GM21786 (cell line): ENCODE measurements around the gene SLC15A4.
"Not testable (repeated sequence)": the region's sequence is repeated elsewhere in the genome, so short reads cannot be mapped to it uniquely, and the experiment has no call there.

Source experiments
- ATAC-seq: cut with Tn5 transposase; IDR thresholded peaks from one replicate; pipeline ENCODE4 v1.9.1; 2021; ENCODE audit not compliant: unreplicated experiment

The SLC15A4 gene

GRCh38 chr12:128814411-128815261 lies 9.1 kb downstream of the SLC15A4 start:
- ATAC-seq: no peak

- ATAC-seq: peak; percentile 29
Measured at GRCh38 chr12:128813883-128814282, 9.9 kb downstream of the SLC15A4 start.

- no peak for ATAC-seq
Measured at GRCh38 chr12:128813392-128813791, 10.4 kb downstream of the SLC15A4 start.

DNA sequence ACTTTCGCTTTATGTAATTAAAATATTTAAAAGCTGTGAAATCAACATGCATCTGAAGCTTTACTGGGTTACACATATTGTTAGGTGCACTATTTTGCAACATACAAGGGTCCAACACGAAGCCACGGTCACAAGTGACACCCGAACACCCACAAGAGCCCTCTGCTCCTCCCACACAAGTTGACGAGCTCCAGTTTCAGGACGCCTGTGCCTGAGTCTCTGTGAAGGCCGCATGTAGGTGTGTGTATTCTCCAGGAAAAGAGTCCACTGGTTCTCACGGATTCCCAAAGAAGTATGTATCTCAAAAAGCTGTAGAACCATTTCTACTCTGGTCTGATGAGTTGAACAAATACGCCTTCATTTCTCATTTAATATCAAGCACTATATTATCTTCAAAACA lies 12.0 kb downstream of the SLC15A4 start:
- no peak for ATAC-seq

DNA sequence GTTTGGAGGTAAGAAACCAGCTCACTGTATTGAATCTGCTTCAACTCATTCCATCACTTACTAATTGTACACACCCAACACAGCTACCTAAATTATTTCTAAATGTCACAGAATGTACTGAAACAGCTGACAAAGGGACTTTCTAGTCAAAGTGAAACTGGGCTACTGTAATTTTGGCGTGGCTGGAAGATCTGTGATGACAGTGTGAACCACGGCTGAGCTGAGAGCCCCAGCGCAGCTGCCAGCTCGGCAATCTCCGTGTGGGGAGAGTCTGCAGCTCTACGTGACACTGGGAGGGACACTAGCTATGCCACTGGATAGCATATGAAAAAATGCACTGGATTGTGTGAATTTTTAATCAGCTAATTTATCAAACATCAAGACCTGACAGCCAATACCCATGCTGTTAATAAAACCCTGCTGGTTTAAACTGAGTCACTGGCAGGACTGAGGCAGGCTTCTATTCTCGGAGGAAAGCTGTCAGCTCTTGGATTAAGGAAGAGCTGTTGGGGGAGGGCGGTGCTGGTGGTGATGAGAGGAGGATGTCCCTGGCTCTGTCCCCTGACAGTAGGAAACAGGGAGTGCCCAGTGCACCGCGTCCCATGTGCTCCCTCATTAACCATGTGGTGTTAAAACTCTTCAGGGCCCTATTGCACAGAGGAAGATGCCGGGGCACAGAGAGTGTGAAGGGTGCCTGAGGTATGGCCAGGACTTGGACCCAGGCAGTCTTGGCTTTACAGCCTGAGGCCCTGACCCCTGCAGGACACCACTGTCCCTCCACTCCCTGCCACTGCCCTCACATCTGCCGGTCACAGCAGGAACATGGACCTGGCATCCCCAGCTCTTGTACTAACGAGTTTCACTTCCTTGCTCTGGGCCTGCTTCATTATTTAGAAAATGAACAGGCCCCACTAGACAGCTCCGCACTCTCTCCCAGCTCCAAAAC lies 13.3 kb downstream of the SLC15A4 start:
- ATAC-seq: peak; percentile 61

- ATAC-seq: no peak
Measured at GRCh38 chr12:128808651-128809050, 15.1 kb downstream of the SLC15A4 start.

- ATAC-seq: no peak
Measured at GRCh38 chr12:128807161-128807724, 16.5 kb downstream of the SLC15A4 start.

- ATAC-seq: no peak
Measured at GRCh38 chr12:128806573-128806972, 17.2 kb downstream of the SLC15A4 start.

- ATAC-seq: not testable (repeated sequence)
Measured at GRCh38 chr12:128805406-128805805, 18.4 kb downstream of the SLC15A4 start.

DNA sequence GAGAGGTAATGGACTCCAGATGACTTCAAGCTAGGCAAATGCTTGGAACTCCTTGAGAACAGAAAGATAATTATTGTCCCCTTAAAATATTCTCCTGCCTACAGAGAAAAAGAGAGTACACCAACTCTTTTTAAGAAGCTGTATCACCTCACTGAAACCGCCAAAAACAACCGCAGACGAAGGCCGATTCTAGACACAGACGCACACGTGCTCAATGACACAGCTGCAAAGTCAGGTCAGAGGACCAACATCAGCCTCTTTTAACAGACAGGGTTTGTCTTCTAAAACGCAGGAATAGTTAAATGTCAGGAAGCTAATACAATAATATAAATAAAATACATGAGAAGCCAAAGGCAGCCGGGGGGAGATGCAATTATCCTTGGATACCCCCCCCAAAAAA lies 19.0 kb downstream of the SLC15A4 start:
- no peak for ATAC-seq

DNA sequence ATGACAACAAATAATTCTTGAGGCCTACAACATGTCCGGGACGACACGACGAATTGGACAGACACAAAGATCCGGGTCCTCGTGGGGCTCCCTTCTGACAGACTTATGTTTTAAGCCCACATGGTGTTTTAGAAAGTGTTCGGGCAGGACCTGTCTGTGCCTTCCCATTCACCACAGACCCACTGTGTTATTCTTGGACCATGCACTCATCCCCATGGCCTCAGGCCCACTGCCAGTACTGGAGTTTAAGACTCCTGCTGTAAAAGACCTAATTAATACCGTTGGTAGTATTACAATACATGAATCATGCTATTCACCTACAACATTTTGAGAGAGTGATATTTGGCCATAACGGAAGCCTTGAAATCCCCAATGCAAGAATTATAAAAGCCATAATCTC lies 20.0 kb downstream of the SLC15A4 start:
- no peak for ATAC-seq

- no peak for ATAC-seq
Measured at GRCh38 chr12:128802756-128803155, 21.0 kb downstream of the SLC15A4 start.

- ATAC-seq: peak; percentile 39
Measured at GRCh38 chr12:128801879-128802391, 21.8 kb downstream of the SLC15A4 start.

GRCh38 chr12:128800606-128801005 lies 23.2 kb downstream of the SLC15A4 start:
- no peak for ATAC-seq

DNA sequence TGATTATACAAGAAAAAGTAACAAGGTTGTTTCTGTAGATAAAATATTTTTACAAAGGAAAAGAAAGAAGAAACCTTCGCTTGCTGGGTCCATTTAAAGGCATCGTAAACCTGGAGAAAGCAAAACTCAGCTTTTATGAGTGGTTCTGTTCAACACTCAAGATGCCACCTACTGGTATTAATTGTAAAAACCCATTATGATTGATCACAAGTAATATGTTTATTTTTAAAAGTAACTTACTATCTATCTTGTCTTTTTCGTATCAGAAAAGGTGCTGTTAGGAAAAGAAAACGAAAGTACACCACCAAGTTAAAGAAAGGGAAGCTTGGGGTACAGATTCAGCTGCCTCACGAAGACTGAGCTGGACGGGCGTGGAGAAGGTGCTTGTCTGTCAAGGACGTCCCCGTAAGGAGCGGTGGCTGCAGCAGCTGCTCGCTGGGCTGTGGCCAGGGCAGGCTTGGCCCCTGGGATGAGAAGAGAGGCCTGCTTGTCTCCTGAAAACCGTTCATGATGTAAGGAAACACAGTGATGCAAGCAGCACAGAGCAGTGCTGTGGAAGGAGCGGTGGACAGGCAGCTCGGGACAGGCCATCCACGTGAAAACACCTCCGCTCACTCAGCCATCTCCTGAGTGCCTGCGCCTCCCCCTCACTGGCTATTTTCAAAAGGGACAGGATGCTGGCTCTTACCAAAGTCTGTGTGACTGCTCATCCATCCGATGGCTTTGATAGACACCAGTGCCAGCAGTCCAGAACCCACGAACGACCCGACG lies 25.0 kb downstream of the SLC15A4 start:
- ATAC-seq: peak; percentile 21

- no peak for ATAC-seq
Measured at GRCh38 chr12:128797119-128798118, 26.3 kb downstream of the SLC15A4 start.

- ATAC-seq: peak; percentile 30
Measured at GRCh38 chr12:128796439-128797118, 27.2 kb downstream of the SLC15A4 start.

DNA sequence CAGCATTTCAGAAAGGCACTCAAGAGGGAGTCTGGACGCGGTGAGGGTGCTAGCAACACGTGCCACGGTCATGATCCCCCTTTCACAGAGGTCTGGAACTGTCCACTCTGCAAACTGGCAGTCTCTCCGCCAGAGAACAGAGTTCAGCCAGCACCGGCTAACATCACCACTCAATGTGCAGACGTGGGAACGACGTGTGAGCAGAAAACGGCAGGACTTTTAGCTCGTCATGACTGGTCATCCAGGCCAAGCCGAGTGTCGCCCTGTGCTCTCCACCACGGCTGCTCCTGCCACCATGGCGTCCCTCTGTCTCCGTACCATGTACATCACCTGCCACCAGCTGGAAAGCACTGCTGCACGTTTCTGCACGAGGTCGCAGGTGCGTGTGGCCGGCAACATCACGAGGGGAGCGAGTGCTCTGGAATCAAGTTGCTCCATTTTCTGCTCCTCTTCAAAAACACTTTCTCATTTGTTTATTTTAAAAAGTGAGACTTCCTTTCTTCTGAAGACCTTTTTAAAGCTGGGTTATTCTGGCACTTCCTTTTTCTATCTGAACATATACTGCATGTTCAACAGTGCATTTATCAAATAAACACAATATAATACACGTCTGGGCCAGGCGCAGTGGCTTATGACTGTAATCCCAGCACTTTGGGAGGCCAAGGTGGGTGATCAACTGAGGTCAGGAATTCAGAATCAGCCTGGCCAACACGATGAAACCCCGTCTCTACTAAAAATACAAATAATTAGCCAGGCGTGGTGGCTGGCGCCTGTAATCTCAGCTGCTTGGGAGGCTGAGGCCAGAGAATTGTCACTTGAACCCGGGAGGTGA lies 28.0 kb downstream of the SLC15A4 start:
- ATAC-seq: no peak
